SU-DHL-6 (cell line): ENCODE measurements around the gene PTPRK.

Source experiments
- CTCF ChIP-seq: fragments of 200-600 bp; sonication (generic); IDR thresholded peaks from one replicate; pipeline ENCODE4 v1.5.1; 2017; ENCODE audit warnings: antibody characterized with exemption, mild to moderate bottlenecking, low read length, moderate library complexity; ENCODE audit not compliant: insufficient read depth, poor library complexity, severe bottlenecking
- EZH2phosphoT487 ChIP-seq: fragments of 200-600 bp; sonication (generic), shearing (Covaris generic); conservative IDR thresholded peaks from 2 replicates; pipeline ENCODE4 v1.6.1; 2018; ENCODE audit warnings: mild to moderate bottlenecking, antibody characterized with exemption, low read length, moderate library complexity, mixed read lengths

- no peak for TF ChIP-seq CTCF
- no peak for TF ChIP-seq EZH2phosphoT487
These were observed 271.0 kb downstream of the PTPRK start for GRCh38 chr6:128249429-128249828.
